ENCODE results near the gene RUNX3. TPM values are rescaled to one million over a fixed set of nuclear protein-coding genes. Genes with fewer than 3 reads are reported as not detected.
A peak's percentile ranks its signal among the peaks of the same experiment; 100 is the strongest.

Gene RUNX3
- total RNA-seq, 1 donor from 2014 or later: 2.0 TPM

GRCh38 chr1:24921412-24921811 lies 8.7 kb downstream of the RUNX3 start:
- ATAC-seq (no peak), DNase-seq (ENCODE audit: low spot score) (no peak)
- intact Hi-C loops (cut with DNase I): no loop called here

GRCh38 chr1:24920533-24920925 lies 9.5 kb downstream of the RUNX3 start:
- intact Hi-C loops (cut with DNase I): no loop called here
- DNase-seq (ENCODE audit: low spot score) (no peak), ATAC-seq (no peak)

- DNase-seq (ENCODE audit: low spot score) (no peak), ATAC-seq (peak; percentile 80)
- intact Hi-C loops (cut with DNase I): no loop called here
These were observed 10.1 kb downstream of the RUNX3 start for GRCh38 chr1:24919791-24920532.

- intact Hi-C loops (cut with DNase I): no loop called here
- DNase-seq (ENCODE audit: low spot score) (no peak), ATAC-seq (no peak)
These were observed 11.0 kb downstream of the RUNX3 start for GRCh38 chr1:24918995-24919605.

GRCh38 chr1:24918370-24918769 lies 11.7 kb downstream of the RUNX3 start:
- intact Hi-C loops (cut with DNase I): no loop called here
- ATAC-seq (no peak), DNase-seq (ENCODE audit: low spot score) (no peak)

GRCh38 chr1:24917327-24918074 lies 12.6 kb downstream of the RUNX3 start:
- intact Hi-C loops (cut with DNase I): no loop called here
- ATAC-seq (no peak), DNase-seq (ENCODE audit: low spot score) (no peak)

- intact Hi-C loops (cut with DNase I): no loop called here
- ATAC-seq (no peak), DNase-seq (ENCODE audit: low spot score) (no peak)
These were observed 14.1 kb downstream of the RUNX3 start for GRCh38 chr1:24915816-24916602.

- peak; percentile 37 for ATAC-seq
- intact Hi-C loops (cut with DNase I): no loop called here
- DNase-seq (ENCODE audit: low spot score): no peak
These were observed 15.6 kb downstream of the RUNX3 start for GRCh38 chr1:24914226-24915069.

GRCh38 chr1:24913616-24914225 lies 16.4 kb downstream of the RUNX3 start:
- no peak for DNase-seq (ENCODE audit: low spot score)
- ATAC-seq: no peak
- intact Hi-C loops (cut with DNase I): no loop called here

GRCh38 chr1:24913274-24913604 lies 16.8 kb downstream of the RUNX3 start:
- DNase-seq (ENCODE audit: low spot score) (no peak), ATAC-seq (no peak)
- intact Hi-C loops (cut with DNase I): no loop called here

GRCh38 chr1:24912376-24913273 lies 17.5 kb downstream of the RUNX3 start:
- intact Hi-C loops (cut with DNase I): no loop called here
- ATAC-seq: no peak
- DNase-seq (ENCODE audit: low spot score): no peak

- DNase-seq (ENCODE audit: low spot score): no peak
- intact Hi-C loops (cut with DNase I): no loop called here
- ATAC-seq: no peak
These were observed 18.4 kb downstream of the RUNX3 start for GRCh38 chr1:24911651-24912155.

- intact Hi-C loops (cut with DNase I): no loop called here
- no peak for DNase-seq (ENCODE audit: low spot score)
- no peak for ATAC-seq
These were observed 19.1 kb downstream of the RUNX3 start for GRCh38 chr1:24910751-24911650.

- DNase-seq (ENCODE audit: low spot score): no peak
- no peak for ATAC-seq
- intact Hi-C loops (cut with DNase I): no loop called here
These were observed 19.9 kb downstream of the RUNX3 start for GRCh38 chr1:24910210-24910609.

- intact Hi-C loops (cut with DNase I): no loop called here
- DNase-seq (ENCODE audit: low spot score) (peak; percentile 75), ATAC-seq (peak; percentile 50)
These were observed 20.6 kb downstream of the RUNX3 start for GRCh38 chr1:24909388-24909898.

Data from sciatic nerve (tissue), 2 donors.